GM10248 (cell line): ENCODE data around the gene NEK6.

ENCODE experiments used
- CTCF ChIA-PET: fragments of 300-600 bp; sonication (Branson Sonifier 250); formaldehyde crosslinking; extraction: SDS; loops from one replicate; lab custom pipeline; 2021; ENCODE audit warnings: antibody characterized with exemption; lab: Yijun Ruan, JAX
- POLR2A ChIA-PET: fragments of 350-650 bp; sonication (Branson Sonifier 250); formaldehyde crosslinking; extraction: SDS; loops from one replicate; lab custom pipeline; 2020; ENCODE audit warnings: antibody characterized with exemption; lab: Yijun Ruan, JAX
- DNase-seq: peaks from one replicate; pipeline ENCODE4 v3.0.0; 2012; ENCODE audit errors: extremely low spot score
- CTCF ChIP-seq: IDR thresholded peaks from 2 replicates; pipeline ENCODE4 v1.5.1; 2012; ENCODE audit warnings: mild to moderate bottlenecking, low read depth; ENCODE audit errors: extremely low read depth, missing control alignments, control extremely low read depth

The NEK6 gene

GRCh38 chr9:124296796-124297550 lies 39.2 kb downstream of the NEK6 start:
- no peak for DNase-seq
- POLR2A ChIA-PET = no interaction called here
- no peak for TF ChIP-seq CTCF
- CTCF ChIA-PET = interaction anchor here (1.2 to 1.8 kb wide), 3 partner anchors 9 to 170 kb away, joined by 3 to 4 read pairs (median 3); no protein-coding TSS in a partner anchor

GRCh38 chr9:124297551-124297901 lies 39.8 kb downstream of the NEK6 start:
- ChIA-PET CTCF (interaction anchor here (1.2 to 1.8 kb wide), 3 partner anchors 9 to 171 kb away, joined by 3 to 4 read pairs (median 3); no protein-coding TSS in a partner anchor), POLR2A (no interaction called here)
- no peak for TF ChIP-seq CTCF
- no peak for DNase-seq

- no peak for TF ChIP-seq CTCF
- DNase-seq = no peak
- ChIA-PET CTCF (interaction anchor here (1.2 to 1.8 kb wide), 3 partner anchors 10 to 171 kb away, joined by 3 to 4 read pairs (median 3); no protein-coding TSS in a partner anchor), POLR2A (no interaction called here)
These were observed 40.3 kb downstream of the NEK6 start for GRCh38 chr9:124297915-124298645.

GRCh38 chr9:124298646-124299235 lies 41.0 kb downstream of the NEK6 start:
- ChIA-PET POLR2A (no interaction called here), CTCF (no interaction called here)
- DNase-seq = no peak
- TF ChIP-seq CTCF = no peak

- ChIA-PET CTCF (no interaction called here), POLR2A (no interaction called here)
- TF ChIP-seq CTCF = no peak
- DNase-seq = no peak
These were observed 41.9 kb downstream of the NEK6 start for GRCh38 chr9:124299515-124300090.

- TF ChIP-seq CTCF = no peak
- ChIA-PET POLR2A (no interaction called here), CTCF (no interaction called here)
- DNase-seq = no peak
These were observed 42.6 kb downstream of the NEK6 start for GRCh38 chr9:124300312-124300711.
